ENCODE results near the gene ZACN. TPM values are rescaled to one million over a fixed set of nuclear protein-coding genes. Genes with fewer than 3 reads are reported as not detected.
"Not testable (repeated sequence)": the region's sequence is repeated elsewhere in the genome, so short reads cannot be mapped to it uniquely, and the experiment has no call there.

Gene ZACN
- total RNA-seq, 4 donors from 2014 or later = not detected

DNA sequence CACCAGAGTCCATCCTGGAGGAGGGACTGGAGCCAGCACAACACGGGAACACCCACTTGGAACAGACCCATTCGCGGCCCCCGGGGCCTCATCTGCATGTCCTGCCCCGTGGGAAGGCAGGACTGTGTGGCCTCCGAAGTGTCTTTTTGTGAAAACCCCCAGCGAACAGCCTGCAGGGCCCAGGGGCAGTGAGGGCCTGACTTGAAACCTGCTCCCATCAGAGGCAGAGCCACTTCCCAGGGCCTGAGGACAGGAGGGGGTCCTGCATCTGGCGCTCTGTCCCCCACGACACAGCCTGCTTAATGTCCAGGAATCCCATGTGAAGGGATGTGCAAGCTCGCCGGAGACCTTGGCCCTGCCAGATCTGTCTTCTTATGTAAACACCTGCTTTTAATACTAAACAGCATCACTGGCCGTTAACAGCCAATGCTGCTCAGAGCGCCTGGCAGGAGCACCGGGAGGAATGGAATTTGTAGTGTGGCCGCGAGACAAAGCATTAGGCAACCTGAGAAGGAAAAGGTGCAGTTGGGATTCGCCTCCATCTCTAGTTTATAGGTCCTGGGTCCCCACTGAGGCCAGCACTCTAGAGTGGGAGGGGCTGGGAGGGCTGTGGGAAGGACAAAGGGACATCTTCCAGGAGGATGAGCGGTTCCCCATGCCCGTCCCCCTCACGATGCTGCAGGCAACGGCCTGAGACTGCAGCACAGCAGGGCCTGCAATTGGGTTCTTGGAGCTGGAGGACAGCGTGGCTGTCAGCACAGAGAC is 42.3 kb upstream of the ZACN start:
- no peak overlapping the region for H3K4me3 ChIP-seq (ENCODE audit: low read depth, poor library complexity, severe bottlenecking)
- no peak for DNase-seq (ENCODE audit: low spot score in 2 of 2)
- WGBS, 2 donors = 48 to 49% methylated on average over 22 of the region's 22 CpGs
- intact Hi-C loops (cut with DNase I; ENCODE audit: low total_unique reads) = no loop called here
- TF ChIP-seq POLR2A (IDR thresholded peaks at IDR 0.05) = no peak

DNA sequence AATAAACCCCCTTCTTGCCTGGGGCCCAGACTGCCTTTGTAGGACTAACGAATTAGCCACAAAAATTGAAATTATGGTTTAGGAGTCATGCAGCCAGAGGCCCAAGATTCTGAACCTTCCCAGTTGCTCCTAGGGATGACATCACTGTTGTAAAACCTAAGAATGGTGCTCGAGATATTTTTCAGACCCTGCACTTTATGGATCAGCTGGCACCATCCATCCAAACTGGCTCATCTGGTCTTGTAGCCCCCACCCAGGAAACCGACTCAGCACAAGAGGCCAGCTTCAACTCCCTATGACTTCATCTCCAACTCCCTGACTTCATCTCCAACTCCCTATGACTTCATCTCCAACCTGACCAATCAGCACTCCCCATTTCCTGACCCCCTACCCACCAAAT is 40.9 kb upstream of the ZACN start:
- TF ChIP-seq POLR2A (IDR thresholded peaks at IDR 0.05) = no peak
- TF ChIP-seq, protein P1, sequence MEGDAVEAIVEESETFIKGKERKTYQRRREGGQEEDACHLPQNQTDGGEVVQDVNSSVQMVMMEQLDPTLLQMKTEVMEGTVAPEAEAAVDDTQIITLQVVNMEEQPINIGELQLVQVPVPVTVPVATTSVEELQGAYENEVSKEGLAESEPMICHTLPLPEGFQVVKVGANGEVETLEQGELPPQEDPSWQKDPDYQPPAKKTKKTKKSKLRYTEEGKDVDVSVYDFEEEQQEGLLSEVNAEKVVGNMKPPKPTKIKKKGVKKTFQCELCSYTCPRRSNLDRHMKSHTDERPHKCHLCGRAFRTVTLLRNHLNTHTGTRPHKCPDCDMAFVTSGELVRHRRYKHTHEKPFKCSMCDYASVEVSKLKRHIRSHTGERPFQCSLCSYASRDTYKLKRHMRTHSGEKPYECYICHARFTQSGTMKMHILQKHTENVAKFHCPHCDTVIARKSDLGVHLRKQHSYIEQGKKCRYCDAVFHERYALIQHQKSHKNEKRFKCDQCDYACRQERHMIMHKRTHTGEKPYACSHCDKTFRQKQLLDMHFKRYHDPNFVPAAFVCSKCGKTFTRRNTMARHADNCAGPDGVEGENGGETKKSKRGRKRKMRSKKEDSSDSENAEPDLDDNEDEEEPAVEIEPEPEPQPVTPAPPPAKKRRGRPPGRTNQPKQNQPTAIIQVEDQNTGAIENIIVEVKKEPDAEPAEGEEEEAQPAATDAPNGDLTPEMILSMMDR (IDR thresholded peaks at IDR 0.05) = no peak
- WGBS, 2 donors = 65 to 76% methylated on average over 3 of the region's 3 CpGs
- intact Hi-C loops (cut with DNase I; ENCODE audit: low total_unique reads) = no loop called here

DNA sequence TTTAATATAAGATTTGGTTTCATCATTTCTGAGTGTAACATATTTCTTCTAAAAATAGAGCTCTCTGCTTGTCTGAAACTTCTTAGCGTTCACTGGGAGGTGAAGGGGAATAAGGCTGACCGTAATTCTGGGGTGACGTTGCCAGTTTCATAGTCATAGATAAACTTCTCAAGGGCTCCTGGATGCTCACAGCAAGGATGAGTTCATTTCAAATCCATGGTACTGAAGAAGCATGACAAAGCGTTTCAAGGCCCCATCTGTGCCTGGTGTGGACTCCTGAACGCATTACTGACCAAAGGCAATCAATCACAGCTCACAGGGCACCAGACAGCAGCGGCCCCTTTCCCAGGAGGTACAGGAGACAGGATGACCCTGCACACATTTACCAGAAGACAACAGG is 39.9 kb upstream of the ZACN start:
- DNase-seq (ENCODE audit: low spot score in 2 of 2) = no peak
- intact Hi-C loops (cut with DNase I; ENCODE audit: low total_unique reads) = no loop called here
- no peak overlapping the region for H3K4me3 ChIP-seq (ENCODE audit: low read depth, poor library complexity, severe bottlenecking)
- TF ChIP-seq POLR2A (IDR thresholded peaks at IDR 0.05) = no peak
- TF ChIP-seq, protein P1 (IDR thresholded peaks at IDR 0.05) = no peak
- WGBS, 2 donors = 72 to 87% methylated on average over 6 of the region's 6 CpGs

More for the DNA sequence above, 40.9 kb upstream of the ZACN start:
- DNase-seq (ENCODE audit: low spot score in 2 of 2) = no peak
- no peak overlapping the region for H3K4me3 ChIP-seq (ENCODE audit: low read depth, poor library complexity, severe bottlenecking)

DNA sequence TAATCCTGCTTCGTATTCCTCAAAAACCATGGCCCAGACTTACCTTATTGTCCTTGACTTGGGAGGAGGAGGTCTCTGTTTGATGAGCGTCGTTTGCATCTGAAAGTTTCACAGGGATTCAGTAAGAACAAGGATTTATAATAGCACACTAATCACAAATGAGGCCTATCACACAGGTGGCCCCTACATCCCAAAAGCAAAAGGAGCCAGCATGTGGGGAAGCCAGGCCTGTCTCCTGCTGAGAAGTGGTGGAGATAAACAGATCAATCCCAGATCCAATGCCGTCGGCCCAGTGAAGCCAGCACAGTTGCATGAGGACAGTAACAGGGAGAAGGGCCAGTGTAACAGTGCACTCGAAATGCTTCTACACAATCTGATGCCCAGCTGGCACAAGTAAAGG is 38.6 kb upstream of the ZACN start:
- intact Hi-C loops (cut with DNase I; ENCODE audit: low total_unique reads) = no loop called here
- DNase-seq (ENCODE audit: low spot score in 2 of 2) = no peak
- TF ChIP-seq, protein P1 (IDR thresholded peaks at IDR 0.05) = no peak
- no peak for TF ChIP-seq POLR2A (IDR thresholded peaks at IDR 0.05)
- 69 to 82% methylated on average over 6 of the region's 6 CpGs for WGBS, 2 donors
- H3K4me3 ChIP-seq (ENCODE audit: low read depth, poor library complexity, severe bottlenecking) = no peak overlapping the region

DNA sequence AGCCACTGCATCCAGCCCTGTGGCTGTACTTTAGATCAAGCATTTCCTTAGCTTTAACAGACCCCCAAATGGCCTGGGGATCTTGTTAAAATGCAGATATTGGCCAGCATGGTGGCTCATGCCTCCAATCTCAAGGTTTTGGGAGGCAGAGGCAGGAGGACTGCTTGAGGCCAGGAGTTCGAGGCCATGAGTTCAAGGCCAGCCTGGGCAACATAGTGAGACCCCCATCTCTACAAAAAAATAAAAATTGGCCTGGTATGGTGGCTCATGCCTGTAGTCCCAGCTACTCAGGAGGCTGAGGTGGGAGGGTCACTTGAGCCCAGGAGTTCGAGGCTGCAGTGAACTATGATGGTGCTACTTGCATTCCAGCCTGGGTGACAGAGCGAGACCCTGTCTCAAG is 36.1 kb upstream of the ZACN start:
- H3K4me3 ChIP-seq (ENCODE audit: low read depth, poor library complexity, severe bottlenecking); DNase-seq (ENCODE audit: low spot score in 2 of 2); intact Hi-C loops (cut with DNase I; ENCODE audit: low total_unique reads): not testable (repeated sequence)
- WGBS, 2 donors = 95 to 96% methylated on average over 3 of the region's 3 CpGs

DNA sequence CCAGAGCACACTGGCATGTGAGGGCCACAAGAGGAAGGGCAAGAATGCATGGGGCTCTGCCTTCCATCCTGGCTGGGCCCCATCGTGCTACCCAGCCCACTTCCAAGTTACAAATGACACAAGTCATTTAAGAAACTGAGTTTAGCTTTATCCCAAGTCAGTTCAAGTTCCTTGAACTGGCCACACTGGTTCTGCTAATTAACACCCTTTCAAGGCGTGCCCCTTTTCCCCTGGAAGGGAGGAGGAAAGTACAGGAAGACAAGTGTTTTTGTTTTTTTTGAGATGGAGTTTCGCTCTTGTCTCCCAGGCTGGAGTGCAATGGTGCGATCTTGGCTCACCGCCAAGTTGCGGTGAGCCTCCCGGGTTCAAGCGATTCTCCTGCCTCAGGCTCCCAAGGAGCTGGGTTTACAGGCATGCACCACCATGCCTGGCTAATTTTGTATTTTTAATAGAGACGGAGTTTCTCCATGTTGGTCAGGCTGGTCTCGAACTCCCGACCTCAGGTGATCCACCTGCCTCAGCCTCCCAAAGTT is 34.4 kb upstream of the ZACN start:
- intact Hi-C loops (cut with DNase I; ENCODE audit: low total_unique reads); H3K4me3 ChIP-seq (ENCODE audit: low read depth, poor library complexity, severe bottlenecking); DNase-seq (ENCODE audit: low spot score in 2 of 2): not testable (repeated sequence)
- 39 to 57% methylated on average over 11 of the region's 11 CpGs for WGBS, 2 donors

DNA sequence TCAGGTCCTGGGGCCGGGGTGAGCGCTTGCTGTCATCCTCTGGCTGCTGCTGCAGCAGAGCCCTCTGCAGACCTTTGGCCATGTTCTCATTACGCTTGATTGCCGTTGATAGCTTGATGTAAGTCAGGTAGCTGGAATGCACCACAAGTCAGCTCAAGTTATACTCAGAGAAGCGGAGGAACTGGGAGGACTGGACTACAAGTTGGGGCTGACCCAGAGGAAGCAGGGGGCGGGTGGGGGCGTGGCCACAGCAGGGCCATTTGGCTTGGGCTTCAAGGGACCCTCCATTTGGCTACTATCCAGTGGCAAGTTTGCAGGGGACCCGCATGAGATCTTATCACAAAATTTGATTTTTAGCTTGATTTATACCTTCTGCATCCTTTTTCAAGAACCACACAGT is 32.9 kb upstream of the ZACN start:
- DNase-seq (ENCODE audit: low spot score in 2 of 2) = no peak
- H3K4me3 ChIP-seq (ENCODE audit: low read depth, poor library complexity, severe bottlenecking) = no peak overlapping the region
- TF ChIP-seq POLR2A (IDR thresholded peaks at IDR 0.05) = no peak
- TF ChIP-seq, protein P1 (IDR thresholded peaks at IDR 0.05) = no peak
- intact Hi-C loops (cut with DNase I; ENCODE audit: low total_unique reads) = no loop called here
- WGBS, 2 donors = 73 to 85% methylated on average over 8 of the region's 8 CpGs
